Measurements from ENCODE around the gene GRIA1.

GRCh38 chr5:153640293-153640692 lies 149.8 kb downstream of the GRIA1 start:
- TF ChIP-seq YY1 (IDR thresholded peaks at IDR 0.05; ENCODE audit: low read depth) (no peak), RAD21 (IDR thresholded peaks at IDR 0.05; ENCODE audit: low read depth) (no peak)
